Smooth muscle cell (in vitro differentiated cells): Measurements from ENCODE around the gene SREK1. TPM values are rescaled to one million over a fixed set of nuclear protein-coding genes. Genes with fewer than 3 reads are reported as not detected.

ENCODE experiments used
- DNase-seq: peaks from one replicate; lab custom pipeline; 2025; ENCODE audit not compliant: unreplicated experiment; lab: John Stamatoyannopoulos, UW
- H2AFZ ChIP-seq: fragments of 200-600 bp; sonication (generic); 2 replicates; pipeline ENCODE4 v1.6.0; 2016; ENCODE audit warnings: antibody characterized with exemption, low read depth, mild to moderate bottlenecking
- H3F3A ChIP-seq: fragments of 200-600 bp; sonication (generic); 2 replicates; pipeline ENCODE4 v1.6.0; 2017; ENCODE audit warnings: antibody characterized with exemption, low read depth
- H3K27ac ChIP-seq: fragments of 200-600 bp; sonication (generic); 2 replicates; pipeline ENCODE4 v1.5.1; 2016; ENCODE audit warnings: low read depth, mild to moderate bottlenecking
- H3K27me3 ChIP-seq: fragments of 200-600 bp; sonication (generic); 2 replicates; pipeline ENCODE4 v1.6.1; 2016; ENCODE audit warnings: low read depth, mild to moderate bottlenecking
- H3K36me3 ChIP-seq: fragments of 200-600 bp; sonication (generic); 2 replicates; pipeline ENCODE4 v1.5.1; 2016; ENCODE audit warnings: low read depth
- H3K4me1 ChIP-seq: fragments of 200-600 bp; sonication (generic); 2 replicates; pipeline ENCODE4 v1.5.1; 2016; ENCODE audit warnings: low read depth
- H3K4me2 ChIP-seq: fragments of 200-600 bp; sonication (generic); 2 replicates; pipeline ENCODE4 v1.6.0; 2016; ENCODE audit warnings: mild to moderate bottlenecking
- H3K4me3 ChIP-seq: fragments of 200-600 bp; sonication (generic); 2 replicates; pipeline ENCODE4 v1.5.1; 2016; ENCODE audit warnings: mild to moderate bottlenecking
- H3K79me2 ChIP-seq: fragments of 200-600 bp; sonication (generic); 2 replicates; pipeline ENCODE4 v1.6.0; 2016; ENCODE audit warnings: low read depth, mild to moderate bottlenecking
- H3K9ac ChIP-seq: fragments of 200-600 bp; sonication (generic); 2 replicates; pipeline ENCODE4 v1.6.0; 2016; ENCODE audit warnings: low read depth
- H3K9me3 ChIP-seq: fragments of 200-600 bp; sonication (generic); replicated peaks from 2 replicates; pipeline ENCODE4 v1.5.1; 2016; ENCODE audit warnings: low read depth
- H4K20me1 ChIP-seq: fragments of 200-600 bp; sonication (generic); 2 replicates; pipeline ENCODE4 v1.6.0; 2016; ENCODE audit warnings: low read depth
- CTCF ChIP-seq: fragments of 200-600 bp; sonication (generic); IDR thresholded peaks from 2 replicates; pipeline ENCODE4 v1.5.1; 2017; ENCODE audit warnings: borderline replicate concordance, mild to moderate bottlenecking, antibody characterized with exemption; ENCODE audit not compliant: insufficient read depth, poor library complexity, severe bottlenecking
- WGBS: methylation state at CpG from one replicate; pipeline ENCODE4 v1.1.7; 2016; ENCODE audit warnings: low lambda C conversion rate; 5-methylcytosine and 5-hydroxymethylcytosine counted together
- polyA plus RNA-seq: library from polyadenylated mRNA; unstranded; fragments of >200 nt; fragmentation: Nextera tagmentation; extraction: Ambion mirVana; gene quantifications from 2 replicates; pipeline ENCODE4 v1.2.1, GENCODE V29; 2016
- total RNA-seq: library from RNA; depleted of rRNA; stranded (reverse); fragments of >200 nt; gene quantifications from 2 replicates; pipeline ENCODE4 v1.2.3, GENCODE V29; 2014

The SREK1 gene
- total and polyA plus RNA-seq, 2 experiments from 2014 or later = 31.0 to 70.9 TPM

GRCh38 chr5:66169534-66169933 is 25.4 kb downstream of the SREK1 start:
- Histone ChIP-seq H3K9me3 (no peaks in the 10 kb centered on the region), H3K27me3 (no peaks in the 10 kb centered on the region), H3K36me3 (peaks cover 29% of the 10 kb centered on the region), H3K4me1 (no peaks in the 10 kb centered on the region), H2AFZ (no peak overlapping the region), H4K20me1 (peaks cover 15% of the 10 kb centered on the region), H3K4me2 (no peak overlapping the region), H3K4me3 (no peak overlapping the region), H3K9ac (no peak overlapping the region), H3F3A (no peaks in the 10 kb centered on the region), H3K79me2 (no peaks in the 10 kb centered on the region), H3K27ac (no peak overlapping the region)
- 93% methylated on average over 4 of the region's 4 CpGs for WGBS
- TF ChIP-seq CTCF = no peak
- no peak for DNase-seq

- H3K27ac ChIP-seq = peak overlapping the region; percentile 28
- WGBS = 93% methylated on average over 10 of the region's 10 CpGs
- no peak for TF ChIP-seq CTCF
- no peak overlapping the region for H3K4me2 ChIP-seq
- no peaks in the 10 kb centered on the region for H3F3A ChIP-seq
- no peaks in the 10 kb centered on the region for H3K79me2 ChIP-seq
- no peak overlapping the region for H3K9ac ChIP-seq
- H3K36me3 ChIP-seq = peaks cover 34% of the 10 kb centered on the region
- peaks cover 17% of the 10 kb centered on the region for H4K20me1 ChIP-seq
- no peak overlapping the region for H2AFZ ChIP-seq
- H3K27me3 ChIP-seq = no peaks in the 10 kb centered on the region
- H3K4me3 ChIP-seq = no peak overlapping the region
- no peaks in the 10 kb centered on the region for H3K4me1 ChIP-seq
- DNase-seq = no peak
- no peaks in the 10 kb centered on the region for H3K9me3 ChIP-seq
These were observed 26.3 kb downstream of the SREK1 start for GRCh38 chr5:66170195-66170919.

GRCh38 chr5:66171349-66172344 is 27.5 kb downstream of the SREK1 start:
- no peaks in the 10 kb centered on the region for H3F3A ChIP-seq
- no peaks in the 10 kb centered on the region for H3K4me1 ChIP-seq
- no peak overlapping the region for H2AFZ ChIP-seq
- peak overlapping the region; percentile 28 for H3K27ac ChIP-seq
- no peak overlapping the region for H3K4me3 ChIP-seq
- H3K79me2 ChIP-seq = no peaks in the 10 kb centered on the region
- no peak for DNase-seq
- WGBS = 80% methylated on average over 6 of the region's 6 CpGs
- H3K9me3 ChIP-seq = no peaks in the 10 kb centered on the region
- peaks cover 38% of the 10 kb centered on the region for H3K36me3 ChIP-seq
- no peak overlapping the region for H3K4me2 ChIP-seq
- TF ChIP-seq CTCF = peak; percentile 55
- peaks cover 30% of the 10 kb centered on the region for H4K20me1 ChIP-seq
- H3K27me3 ChIP-seq = no peaks in the 10 kb centered on the region
- H3K9ac ChIP-seq = no peak overlapping the region
